ENCODE data around the gene TRIB2.

TRIB2 gene

GRCh38 chr2:12701786-12702167, 15.0 kb upstream of the TRIB2 start:
- DNase-seq = no peak

GRCh38 chr2:12702168-12703121, 14.3 kb upstream of the TRIB2 start:
- DNase-seq = peak; percentile 27

- DNase-seq = no peak
Observed at GRCh38 chr2:12704378-12704777, 12.4 kb upstream of the TRIB2 start.

- peak; percentile 18 for DNase-seq
Observed at GRCh38 chr2:12705230-12705629, 11.5 kb upstream of the TRIB2 start.

- DNase-seq = no peak
Observed at GRCh38 chr2:12705742-12706141, 11.0 kb upstream of the TRIB2 start.

- DNase-seq = no peak
Observed at GRCh38 chr2:12708508-12709206, 8.1 kb upstream of the TRIB2 start.

- no peak for DNase-seq
Observed at GRCh38 chr2:12709207-12709522, 7.6 kb upstream of the TRIB2 start.

GRCh38 chr2:12710301-12710700, 6.4 kb upstream of the TRIB2 start:
- DNase-seq = no peak

GRCh38 chr2:12711339-12711738, 5.4 kb upstream of the TRIB2 start:
- no peak for DNase-seq

- DNase-seq = no peak
Observed at GRCh38 chr2:12712881-12713280, 3.9 kb upstream of the TRIB2 start.

- DNase-seq = no peak
Observed at GRCh38 chr2:12714391-12715221, 2.1 kb upstream of the TRIB2 start.

- DNase-seq = no peak
Observed at GRCh38 chr2:12715258-12716031, 1.3 kb upstream of the TRIB2 start.

- DNase-seq = peak; percentile 84
Observed at GRCh38 chr2:12716032-12716281, 779 bp upstream of the TRIB2 start.

- peak; percentile 53 for DNase-seq
Observed at GRCh38 chr2:12717191-12718014, 667 bp downstream of the TRIB2 start.

GRCh38 chr2:12718015-12718671, 1.4 kb downstream of the TRIB2 start:
- peak; percentile 46 for DNase-seq

GRCh38 chr2:12718711-12719399, 2.1 kb downstream of the TRIB2 start:
- peak; percentile 23 for DNase-seq

- DNase-seq = no peak
Observed at GRCh38 chr2:12719400-12720277, 2.9 kb downstream of the TRIB2 start.

GRCh38 chr2:12720278-12720620, 3.5 kb downstream of the TRIB2 start:
- no peak for DNase-seq

- no peak for DNase-seq
Observed at GRCh38 chr2:12720754-12721378, 4.1 kb downstream of the TRIB2 start.
